ENCODE data around the gene PLEKHG2.

Gene PLEKHG2

DNA sequence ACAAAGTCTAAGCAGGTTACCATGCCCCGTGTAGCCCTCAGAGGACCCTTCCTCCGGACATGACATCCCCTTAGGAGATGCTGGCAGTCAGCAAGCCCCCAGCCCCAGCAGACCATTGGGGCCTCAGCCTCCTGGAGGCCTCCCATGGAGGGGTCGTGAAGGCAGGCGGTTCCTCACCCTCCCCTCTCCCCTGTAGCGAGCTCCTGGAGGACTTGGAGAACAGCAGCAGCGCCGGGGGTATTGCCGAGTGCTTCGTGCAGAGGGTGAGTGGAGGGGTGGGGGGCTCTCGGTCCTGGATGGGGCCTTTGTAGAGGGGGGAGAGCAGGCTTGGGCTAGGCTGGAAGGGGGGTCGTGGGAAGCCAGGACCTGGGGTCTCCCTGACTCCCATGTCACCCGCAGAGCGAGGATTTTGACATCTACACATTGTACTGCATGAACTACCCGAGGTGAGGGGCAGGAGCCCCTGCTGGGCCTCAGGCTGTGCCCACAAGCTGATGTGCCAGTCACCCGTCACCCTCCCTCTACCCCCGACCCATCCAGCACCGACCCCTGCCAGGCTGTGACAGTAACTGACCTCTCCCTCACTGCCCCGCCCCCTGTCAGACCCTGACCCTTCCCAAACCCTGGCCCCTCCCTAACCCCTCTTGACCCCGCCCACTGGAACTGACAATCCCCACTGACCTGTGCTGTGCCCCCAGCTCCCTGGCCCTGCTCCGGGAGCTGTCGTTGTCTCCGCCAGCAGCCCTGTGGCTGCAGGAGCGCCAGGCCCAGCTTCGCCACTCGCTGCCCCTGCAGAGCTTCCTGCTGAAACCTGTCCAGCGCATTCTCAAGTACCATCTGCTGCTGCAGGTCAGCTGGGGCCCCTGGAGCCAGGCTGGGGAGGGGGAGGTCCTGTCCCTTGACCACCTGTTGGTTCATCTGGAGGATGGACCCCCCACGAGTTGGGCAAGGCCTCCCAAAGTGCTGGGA is 4.0 kb downstream of the PLEKHG2 start:
- TF ChIP-seq, protein P1, sequence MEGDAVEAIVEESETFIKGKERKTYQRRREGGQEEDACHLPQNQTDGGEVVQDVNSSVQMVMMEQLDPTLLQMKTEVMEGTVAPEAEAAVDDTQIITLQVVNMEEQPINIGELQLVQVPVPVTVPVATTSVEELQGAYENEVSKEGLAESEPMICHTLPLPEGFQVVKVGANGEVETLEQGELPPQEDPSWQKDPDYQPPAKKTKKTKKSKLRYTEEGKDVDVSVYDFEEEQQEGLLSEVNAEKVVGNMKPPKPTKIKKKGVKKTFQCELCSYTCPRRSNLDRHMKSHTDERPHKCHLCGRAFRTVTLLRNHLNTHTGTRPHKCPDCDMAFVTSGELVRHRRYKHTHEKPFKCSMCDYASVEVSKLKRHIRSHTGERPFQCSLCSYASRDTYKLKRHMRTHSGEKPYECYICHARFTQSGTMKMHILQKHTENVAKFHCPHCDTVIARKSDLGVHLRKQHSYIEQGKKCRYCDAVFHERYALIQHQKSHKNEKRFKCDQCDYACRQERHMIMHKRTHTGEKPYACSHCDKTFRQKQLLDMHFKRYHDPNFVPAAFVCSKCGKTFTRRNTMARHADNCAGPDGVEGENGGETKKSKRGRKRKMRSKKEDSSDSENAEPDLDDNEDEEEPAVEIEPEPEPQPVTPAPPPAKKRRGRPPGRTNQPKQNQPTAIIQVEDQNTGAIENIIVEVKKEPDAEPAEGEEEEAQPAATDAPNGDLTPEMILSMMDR (IDR thresholded peaks at IDR 0.05) = no peak

DNA sequence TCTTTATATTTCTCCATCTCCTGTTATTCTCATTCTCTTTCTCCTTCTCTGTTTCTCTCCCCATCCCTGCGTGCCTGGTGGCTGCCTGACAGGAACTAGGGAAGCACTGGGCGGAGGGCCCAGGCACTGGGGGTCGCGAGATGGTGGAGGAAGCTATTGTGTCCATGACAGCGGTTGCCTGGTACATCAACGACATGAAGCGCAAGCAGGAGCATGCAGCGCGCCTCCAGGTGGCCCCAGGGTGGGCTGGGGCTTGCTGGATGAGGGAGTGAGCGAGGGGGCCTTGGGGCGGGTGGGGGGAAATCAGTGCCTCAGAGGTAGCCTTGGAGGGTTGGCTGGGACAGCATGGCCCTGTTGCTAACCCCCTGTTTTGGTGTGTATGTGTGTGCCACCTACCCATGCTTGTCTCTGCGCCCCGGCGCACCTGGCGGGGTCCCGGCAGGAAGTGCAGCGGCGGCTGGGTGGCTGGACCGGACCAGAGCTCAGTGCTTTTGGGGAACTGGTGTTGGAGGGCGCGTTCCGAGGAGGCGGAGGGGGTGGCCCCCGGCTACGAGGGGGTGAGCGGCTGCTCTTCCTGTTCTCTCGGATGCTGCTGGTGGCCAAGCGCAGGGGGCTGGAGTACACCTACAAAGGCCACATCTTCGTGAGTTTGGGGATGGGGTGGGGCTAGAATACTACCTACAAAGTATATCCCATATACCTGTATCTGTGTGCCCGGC is 5.2 kb downstream of the PLEKHG2 start:
- TF ChIP-seq, protein P1 (IDR thresholded peaks at IDR 0.05) = no peak

DNA sequence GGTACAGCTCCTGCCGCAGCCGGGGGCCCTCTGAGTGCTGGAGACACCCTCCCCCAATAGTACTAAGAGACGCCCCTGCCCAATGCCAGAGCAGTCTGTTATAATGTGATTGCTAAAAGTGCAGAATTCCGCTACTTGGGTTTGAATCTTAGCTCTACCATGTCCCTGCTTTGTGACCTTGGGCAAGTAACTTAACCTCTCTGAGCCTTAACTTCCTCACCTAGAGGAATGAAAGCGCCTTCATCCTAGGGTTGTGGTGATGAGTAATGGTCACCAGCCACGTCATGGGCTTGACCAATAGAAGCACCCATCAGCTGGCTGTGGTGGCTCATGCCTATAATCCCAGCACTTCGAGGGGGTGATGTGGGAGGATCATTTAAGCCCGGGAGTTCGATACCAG is 6.5 kb downstream of the PLEKHG2 start:
- TF ChIP-seq, protein P1 (IDR thresholded peaks at IDR 0.05) = no peak

DNA sequence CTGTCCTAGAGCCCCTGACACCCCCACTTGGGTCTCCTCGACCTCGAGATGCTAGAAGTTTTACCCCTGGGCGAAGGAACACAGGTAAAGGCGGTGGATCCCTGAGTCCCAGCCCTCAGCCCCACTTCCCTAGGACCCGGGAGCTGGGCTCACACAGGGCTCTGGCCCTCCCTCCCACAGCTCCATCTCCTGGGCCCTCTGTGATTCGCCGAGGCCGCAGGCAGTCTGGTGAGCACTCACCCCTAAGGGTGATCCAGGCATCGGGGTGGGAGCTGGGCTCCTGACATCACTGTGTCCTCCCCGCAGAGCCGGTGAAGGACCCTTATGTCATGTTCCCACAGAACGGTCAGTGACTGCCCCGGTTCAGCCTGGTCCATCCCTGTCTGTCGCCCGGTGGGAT is 8.3 kb downstream of the PLEKHG2 start:
- TF ChIP-seq, protein P1 (IDR thresholded peaks at IDR 0.05) = no peak

DNA sequence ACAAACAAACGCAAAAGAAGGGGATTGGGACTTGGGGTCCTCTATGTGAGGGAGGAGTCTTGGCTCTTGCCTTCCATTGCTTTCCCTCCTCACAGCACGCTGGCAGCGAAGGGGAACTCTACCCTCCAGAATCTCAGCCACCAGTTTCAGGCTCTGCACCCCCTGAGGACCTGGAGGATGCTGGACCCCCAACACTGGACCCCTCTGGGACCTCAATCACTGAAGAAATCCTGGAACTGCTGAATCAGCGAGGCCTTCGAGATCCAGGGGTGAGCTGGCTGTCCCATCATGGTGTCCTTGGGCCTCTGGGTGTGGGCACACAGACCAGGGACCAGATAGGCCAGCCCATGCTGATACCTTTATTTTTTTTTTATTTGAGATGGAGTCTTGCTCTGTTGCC is 9.6 kb downstream of the PLEKHG2 start:
- TF ChIP-seq, protein P1 (IDR thresholded peaks at IDR 0.05) = no peak

DNA sequence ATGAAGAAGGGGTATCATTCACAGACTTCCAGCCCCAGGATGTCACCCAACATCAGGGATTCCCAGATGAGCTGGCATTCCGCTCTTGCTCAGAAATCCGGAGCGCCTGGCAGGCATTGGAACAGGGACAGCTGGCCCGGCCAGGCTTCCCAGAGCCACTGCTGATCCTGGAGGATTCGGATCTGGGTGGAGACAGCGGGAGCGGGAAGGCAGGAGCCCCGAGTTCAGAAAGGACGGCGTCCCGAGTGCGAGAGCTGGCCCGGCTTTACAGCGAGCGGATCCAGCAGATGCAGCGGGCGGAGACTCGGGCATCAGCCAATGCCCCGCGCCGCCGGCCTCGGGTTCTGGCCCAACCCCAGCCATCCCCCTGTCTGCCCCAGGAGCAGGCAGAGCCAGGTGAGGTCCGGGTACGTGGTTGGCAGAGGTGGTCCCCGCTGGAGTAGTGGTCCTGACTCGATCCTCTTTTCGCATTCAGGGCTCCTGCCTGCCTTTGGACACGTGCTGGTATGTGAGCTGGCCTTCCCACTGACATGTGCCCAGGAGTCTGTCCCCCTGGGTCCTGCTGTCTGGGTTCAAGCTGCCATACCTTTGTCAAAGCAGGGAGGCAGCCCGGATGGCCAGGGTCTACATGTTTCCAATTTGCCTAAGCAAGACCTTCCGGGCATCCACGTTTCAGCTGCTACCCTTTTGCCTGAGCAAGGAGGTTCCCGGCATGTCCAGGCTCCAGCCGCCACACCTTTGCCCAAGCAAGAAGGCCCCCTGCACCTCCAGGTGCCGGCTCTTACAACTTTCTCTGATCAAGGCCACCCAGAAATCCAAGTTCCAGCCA is 11.0 kb downstream of the PLEKHG2 start:
- TF ChIP-seq, protein P1 (IDR thresholded peaks at IDR 0.05) = no peak

DNA sequence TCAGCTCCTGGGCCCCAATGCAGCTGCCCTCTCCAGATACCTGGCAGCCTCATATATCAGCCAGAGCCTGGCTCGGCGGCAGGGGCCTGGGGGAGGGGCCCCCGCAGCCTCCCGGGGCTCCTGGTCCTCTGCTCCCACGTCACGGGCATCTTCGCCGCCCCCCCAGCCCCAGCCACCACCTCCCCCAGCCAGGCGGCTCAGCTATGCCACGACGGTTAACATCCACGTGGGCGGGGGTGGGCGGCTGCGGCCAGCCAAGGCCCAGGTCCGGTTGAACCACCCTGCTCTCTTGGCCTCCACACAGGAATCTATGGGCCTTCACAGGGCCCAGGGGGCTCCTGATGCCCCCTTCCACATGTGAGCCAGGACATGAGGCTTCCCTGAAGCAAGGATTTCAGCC is 12.5 kb downstream of the PLEKHG2 start:
- TF ChIP-seq, protein P1 (IDR thresholded peaks at IDR 0.05) = no peak
